HepG2 (cell line): ENCODE measurements around the gene HOXA10. TPM values are rescaled to one million over a fixed set of nuclear protein-coding genes. Genes with fewer than 3 reads are reported as not detected.

Source experiments
- BRF2 ChIP-seq: sonication (generic); formaldehyde crosslinking; IDR thresholded peaks from 2 replicates; pipeline ENCODE4 v1.8.1; 2022; ENCODE audit warnings: mild to moderate bottlenecking, missing genetic modification reagents
- CC2D1A ChIP-seq: sonication (generic); formaldehyde crosslinking; IDR thresholded peaks from 2 replicates; pipeline ENCODE4 v1.8.1; 2023; ENCODE audit warnings: mild to moderate bottlenecking, missing genetic modification reagents
- ETS1 ChIP-seq: sonication (generic); formaldehyde crosslinking; IDR thresholded peaks from 2 replicates; pipeline ENCODE4 v1.4.0; 2020; ENCODE audit warnings: missing genetic modification reagents
- HOXA5 ChIP-seq: sonication (generic); formaldehyde crosslinking; IDR thresholded peaks from 2 replicates; pipeline ENCODE4 v1.4.0; 2020; ENCODE audit warnings: missing genetic modification reagents
- HOXA7 ChIP-seq: sonication (generic); formaldehyde crosslinking; IDR thresholded peaks from 2 replicates; pipeline ENCODE4 v1.8.1; 2022; ENCODE audit warnings: mild to moderate bottlenecking, missing genetic modification reagents, moderate library complexity
- LBX2 ChIP-seq: sonication (generic); formaldehyde crosslinking; IDR thresholded peaks from 2 replicates; pipeline ENCODE4 v1.5.0; 2020; ENCODE audit warnings: missing genetic modification reagents, mild to moderate bottlenecking, borderline replicate concordance
- MAZ ChIP-seq, 2 experiments: sonication (generic) in 1 of 2; formaldehyde crosslinking in 1 of 2; IDR thresholded peaks; 2 replicates each; pipeline versions ENCODE4 v1.5.0 to v1.6.1; 2012 to 2020; ENCODE audit warnings: low read depth in 2 of 2, mild to moderate bottlenecking in 2 of 2, borderline replicate concordance in 1 of 2, improper control_type of control experiment in 1 of 2, low read length in 1 of 2, missing genetic modification reagents in 1 of 2, moderate library complexity in 1 of 2
- NFKBIZ ChIP-seq: IDR thresholded peaks from 2 replicates; pipeline ENCODE4 v1.6.1; 2018; ENCODE audit warnings: missing genetic modification reagents, missing compliant biosample characterization
- NONO ChIP-seq, 2 experiments: fragments of 450-650 bp in 1 of 2; sonication (generic) in 1 of 2; formaldehyde crosslinking in 1 of 2; IDR thresholded peaks in 1 of 2; conservative IDR thresholded peaks in 1 of 2; 2 replicates each; pipeline versions ENCODE4 v1.6.1 to v1.8.0; 2017 to 2022; ENCODE audit warnings: mild to moderate bottlenecking in 1 of 2, missing genetic modification reagents in 1 of 2, moderate library complexity in 1 of 2
- NR2F1 ChIP-seq, 2 experiments: fragments of 450-650 bp in 1 of 2; formaldehyde crosslinking in 1 of 2; IDR thresholded peaks; 2 replicates each; pipeline versions ENCODE4 v1.5.0 to v1.6.1; 2016 to 2020; ENCODE audit warnings: mild to moderate bottlenecking in 1 of 2, missing compliant biosample characterization in 1 of 2, missing genetic modification reagents in 1 of 2, moderate library complexity in 1 of 2
- PITX1 ChIP-seq: sonication (generic); formaldehyde crosslinking; IDR thresholded peaks from 2 replicates; pipeline ENCODE4 v1.5.1; 2020; ENCODE audit warnings: mild to moderate bottlenecking, missing genetic modification reagents
- SPEN ChIP-seq: sonication (generic); formaldehyde crosslinking; IDR thresholded peaks from 2 replicates; pipeline ENCODE4 v1.5.1; 2020; ENCODE audit warnings: low read depth, mild to moderate bottlenecking, missing genetic modification reagents
- TEF ChIP-seq: sonication (generic); formaldehyde crosslinking; IDR thresholded peaks from 2 replicates; pipeline ENCODE4 v1.5.0; 2020; ENCODE audit warnings: missing genetic modification reagents
- UBTF ChIP-seq: sonication (generic); formaldehyde crosslinking; IDR thresholded peaks from 2 replicates; pipeline ENCODE4 v1.4.0; 2020; ENCODE audit warnings: mild to moderate bottlenecking, missing genetic modification reagents
- USF2 ChIP-seq, 2 experiments: sonication (generic) in 1 of 2; formaldehyde crosslinking in 1 of 2; IDR thresholded peaks; 2 replicates each; pipeline versions ENCODE4 v1.5.1 to v1.6.1; 2011 to 2020; ENCODE audit warnings: borderline replicate concordance in 1 of 2, low read depth in 1 of 2, low read length in 1 of 2, mild to moderate bottlenecking in 1 of 2, missing genetic modification reagents in 1 of 2, moderate library complexity in 1 of 2
- ZFX ChIP-seq: sonication (generic); formaldehyde crosslinking; IDR thresholded peaks from 2 replicates; pipeline ENCODE4 v1.4.0; 2020; ENCODE audit warnings: mild to moderate bottlenecking, low read depth, missing genetic modification reagents, moderate library complexity
- ZNF205 ChIP-seq: IDR thresholded peaks from 2 replicates; pipeline ENCODE4 v1.6.1; 2018; ENCODE audit warnings: missing biosample characterization, missing genetic modification reagents
- ZNF619 ChIP-seq: sonication (generic); formaldehyde crosslinking; IDR thresholded peaks from 2 replicates; pipeline ENCODE4 v1.4.0; 2020; ENCODE audit warnings: mild to moderate bottlenecking, missing genetic modification reagents
- ZNF790 ChIP-seq: sonication (generic); formaldehyde crosslinking; IDR thresholded peaks from 2 replicates; pipeline ENCODE4 v1.8.0; 2022; ENCODE audit warnings: missing genetic modification reagents, mild to moderate bottlenecking, borderline replicate concordance
- polyA plus RNA-seq, 8 experiments: library from polyadenylated mRNA; depleted of rRNA in 3 of 8; stranded (reverse) in 7 of 8; unstranded in 1 of 8; fragments of >200 nt; fragmentation: Illumina TruSeq in 4 of 8; extraction: Trizol in 4 of 8; gene quantifications; 2 replicates each; pipeline versions ENCODE4 v1.2.1 to v1.2.3, GENCODE V29; 2011 to 2016; ENCODE audit warnings: low read depth in 4 of 8, missing spikeins in 1 of 8, mixed read lengths in 1 of 8; ENCODE audit not compliant: insufficient read depth in 1 of 8
- total RNA-seq, 5 experiments: library from RNA; depleted of rRNA; stranded (reverse); fragments of >200 nt; fragmentation: Illumina TruSeq; extraction: Trizol; gene quantifications; 2 replicates each; pipeline ENCODE4 v1.2.3, GENCODE V29; 2016; ENCODE audit warnings: low read depth in 1 of 5

HOXA10 gene
- total and polyA plus RNA-seq, 2 of the 13 experiments (the other 11 are each of a cell fraction or from before 2014, with no cell fraction given) = not detected

GRCh38 chr7:27133409-27134231 is 40.5 kb downstream of the HOXA10 start (continued):
- no peak for TF ChIP-seq USF2 (IDR thresholded peaks at IDR 0.05; ENCODE audit: low read depth, low read length)
- TF ChIP-seq USF2 (CRISPR knock-in tag; IDR thresholded peaks at IDR 0.05; ENCODE audit: borderline replicate concordance) = no peak
- TF ChIP-seq MAZ (IDR thresholded peaks at IDR 0.05; ENCODE audit: borderline replicate concordance, low read depth, low read length) = no peak
- TF ChIP-seq MAZ (CRISPR knock-in tag; IDR thresholded peaks at IDR 0.05; ENCODE audit: low read depth) = no peak
- no peak for TF ChIP-seq UBTF (CRISPR knock-in tag)
- TF ChIP-seq LBX2 (CRISPR knock-in tag) = no peak
- no peak for TF ChIP-seq SPEN (CRISPR knock-in tag)
- TF ChIP-seq HOXA7 (CRISPR knock-in tag) = no peak
- TF ChIP-seq HOXA5 = no peak
- TF ChIP-seq PITX1 = no peak
- TF ChIP-seq ETS1 (CRISPR knock-in tag) = no peak
- no peak for TF ChIP-seq CC2D1A (CRISPR knock-in tag)
- TF ChIP-seq ZNF790 = no peak
- TF ChIP-seq TEF (CRISPR knock-in tag) = no peak
- peak; percentile 57 to 67 for TF ChIP-seq NR2F1 (CRISPR knock-in tag; IDR thresholded peaks at IDR 0.05)
- no peak for TF ChIP-seq ZNF205
- no peak for TF ChIP-seq BRF2
- TF ChIP-seq NONO (IDR thresholded peaks at IDR 0.05) = no peak
- no peak for TF ChIP-seq NONO (CRISPR knock-in tag; conservative IDR thresholded peaks at IDR 0.05)
- no peak for TF ChIP-seq ZNF619 (CRISPR knock-in tag)
- no peak for TF ChIP-seq NFKBIZ
- no peak for TF ChIP-seq ZFX (CRISPR knock-in tag)
